ENCODE measurements around the gene EEIG1.

Gene EEIG1

GRCh38 chr9:127937388-127938297 lies 43.1 kb downstream of the EEIG1 start, which contains the start of gene DPM2 (continued):
- TF ChIP-seq ZNF692 (tag by site-specific recombination; IDR thresholded peaks at IDR 0.05): peak; percentile 84
- TF ChIP-seq ZNF623 (tag by site-specific recombination; IDR thresholded peaks at IDR 0.05): no peak
- TF ChIP-seq PATZ1 (tag by site-specific recombination; IDR thresholded peaks at IDR 0.05): peak; percentile 63; the same call in 1 of the 2 replicates
- TF ChIP-seq ZNF221 (tag by site-specific recombination; IDR thresholded peaks at IDR 0.05; ENCODE audit: borderline replicate concordance): no peak
- 0 out of 2 replicates have a peak, but pooled peaks have one; percentile 4 for TF ChIP-seq ZNF324 (tag by site-specific recombination; IDR thresholded peaks at IDR 0.05)
- no peak for TF ChIP-seq ZNF624 (tag by site-specific recombination; IDR thresholded peaks at IDR 0.05)
- peak; percentile 23; the same call in 1 of the 2 replicates for TF ChIP-seq ZBTB8A (tag by site-specific recombination; IDR thresholded peaks at IDR 0.05)
- TF ChIP-seq ZNF423 (tag by site-specific recombination; IDR thresholded peaks at IDR 0.05): 0 out of 2 replicates have a peak, but pooled peaks have one; percentile 22
- no peak for TF ChIP-seq ZNF112 (tag by site-specific recombination; IDR thresholded peaks at IDR 0.05)
- TF ChIP-seq ZNF530 (tag by site-specific recombination; IDR thresholded peaks at IDR 0.05; ENCODE audit: low read depth): no peak
- TF ChIP-seq ZNF600 (tag by site-specific recombination; IDR thresholded peaks at IDR 0.05): 0 out of 2 replicates have a peak, but pooled peaks have one; percentile 9
- TF ChIP-seq SP3 (tag by site-specific recombination; IDR thresholded peaks at IDR 0.05): peak; percentile 54
- TF ChIP-seq ZNF76 (tag by site-specific recombination; IDR thresholded peaks at IDR 0.05; ENCODE audit: borderline replicate concordance, low read depth): peak; percentile 91
- TF ChIP-seq SP2 (tag by site-specific recombination; IDR thresholded peaks at IDR 0.05): peak; percentile 84
- no peak for TF ChIP-seq ZNF23 (tag by site-specific recombination; IDR thresholded peaks at IDR 0.05; ENCODE audit: borderline replicate concordance)
- TF ChIP-seq ZFHX2 (tag by site-specific recombination; conservative IDR thresholded peaks at IDR 0.05): 0 out of 2 replicates have a peak, but pooled peaks have one; percentile 4
- TF ChIP-seq ZBTB10 (tag by site-specific recombination; IDR thresholded peaks at IDR 0.05): peak; percentile 16; the same call in 1 of the 2 replicates
- peak; percentile 92 for TF ChIP-seq SCRT1 (tag by site-specific recombination; IDR thresholded peaks at IDR 0.05; ENCODE audit: borderline replicate concordance)
- TF ChIP-seq ZFP69B (tag by site-specific recombination; IDR thresholded peaks at IDR 0.05): peak; percentile 83

- ChIA-PET POLR2A (interaction anchor here (0.7 kb wide), 2 partner anchors 8 to 130 kb away, joined by 3 read pairs; partner anchors contain the start of gene NAIF1), CTCF (interaction anchor here (0.5 to 1.5 kb wide), 5 partner anchors 43 to 1189 kb away, joined by 3 to 7 read pairs (median 3); partner anchors contain the start of gene EEIG1)
- TF ChIP-seq ZNF654 (tag by site-specific recombination; IDR thresholded peaks at IDR 0.05; ENCODE audit: low read depth): no peak
- Histone ChIP-seq H3K36me3 (ENCODE audit: control insufficient read depth in 2 of 2, insufficient read depth in 1 of 2, low read length in 2 of 2) (peaks cover 0 to 29% of the 10 kb centered on the region in 2 experiments; a peak in 1 of 3 replicates), H3K9me3 (ENCODE audit: control insufficient read depth, insufficient read depth, low read depth, low read length) (no peaks in the 10 kb centered on the region), H3K27ac (ENCODE audit: extremely low read depth, low read depth, low read length) (peak overlapping the region; percentile 45; the same call in 1 of the 2 replicates), H3K4me3 (ENCODE audit: low read depth, low read length) (peak overlapping the region; percentile 58), H3K4me1 (ENCODE audit: control insufficient read depth, insufficient read depth, low read length) (0 out of 2 replicates have a peak, but pooled peaks cover 2% of the 10 kb centered on the region)
Measured at GRCh38 chr9:127937056-127937387, 43.8 kb downstream of the EEIG1 start.

All from HEK293 (cell line).